ENCODE results near the gene OAS3. TPM values are rescaled to one million over a fixed set of nuclear protein-coding genes. Genes with fewer than 3 reads are reported as not detected.

The OAS3 gene
- 21.7 and 24.8 TPM in 2 replicates for total RNA-seq (2014; rRNA removed; shearing (Covaris generic))

GRCh38 chr12:112937741-112938719, at the start of gene OAS3:
Gene OAS3 (plus strand): TSS chr12:112938474. CDS start chr12:112938531, 57 bp downstream.

GRCh38 chr12:112906712-112907414, 31.4 kb upstream of the OAS3 start, which contains the start of gene OAS1:
Gene OAS1 (plus strand): TSS chr12:112906962. CDS start chr12:112907040, 78 bp downstream.

GRCh38 chr12:112978163-112979040, 40.1 kb downstream of the OAS3 start, which contains the start of gene OAS2:
Gene OAS2 (plus strand): TSS chr12:112978519. CDS start chr12:112978609, 90 bp downstream.

Other genes with a start within 250 kb of the OAS3 start
- not detected in 2 replicates for gene RPH3A, start 146.7 kb upstream of the OAS3 start, total RNA-seq (2014; rRNA removed; shearing (Covaris generic))
- 9.7 and 10.7 TPM in 2 replicates for gene OAS1, start 31.5 kb upstream of the OAS3 start, total RNA-seq (2014; rRNA removed; shearing (Covaris generic))
- gene OAS2, start 40.0 kb downstream of the OAS3 start, total RNA-seq (2014; rRNA removed; shearing (Covaris generic)): 1.9 and 2.4 TPM in 2 replicates
- 3.5 and 4.8 TPM in 2 replicates for gene DTX1, start 118.3 kb downstream of the OAS3 start, total RNA-seq (2014; rRNA removed; shearing (Covaris generic))
- 0.50 and 1.2 TPM in 2 replicates for gene RASAL1, start 197.3 kb downstream of the OAS3 start, total RNA-seq (2014; rRNA removed; shearing (Covaris generic))
- gene CFAP73, start 211.2 kb downstream of the OAS3 start, total RNA-seq (2014; rRNA removed; shearing (Covaris generic)): 0.21 and 0.72 TPM in 2 replicates
- gene DDX54, start 247.0 kb downstream of the OAS3 start, total RNA-seq (2014; rRNA removed; shearing (Covaris generic)): 107 and 134 TPM in 2 replicates
- gene RITA1, start 247.2 kb downstream of the OAS3 start, total RNA-seq (2014; rRNA removed; shearing (Covaris generic)): 26.8 and 29.2 TPM in 2 replicates